Measurements from ENCODE around the gene FMNL2.

The FMNL2 gene

DNA sequence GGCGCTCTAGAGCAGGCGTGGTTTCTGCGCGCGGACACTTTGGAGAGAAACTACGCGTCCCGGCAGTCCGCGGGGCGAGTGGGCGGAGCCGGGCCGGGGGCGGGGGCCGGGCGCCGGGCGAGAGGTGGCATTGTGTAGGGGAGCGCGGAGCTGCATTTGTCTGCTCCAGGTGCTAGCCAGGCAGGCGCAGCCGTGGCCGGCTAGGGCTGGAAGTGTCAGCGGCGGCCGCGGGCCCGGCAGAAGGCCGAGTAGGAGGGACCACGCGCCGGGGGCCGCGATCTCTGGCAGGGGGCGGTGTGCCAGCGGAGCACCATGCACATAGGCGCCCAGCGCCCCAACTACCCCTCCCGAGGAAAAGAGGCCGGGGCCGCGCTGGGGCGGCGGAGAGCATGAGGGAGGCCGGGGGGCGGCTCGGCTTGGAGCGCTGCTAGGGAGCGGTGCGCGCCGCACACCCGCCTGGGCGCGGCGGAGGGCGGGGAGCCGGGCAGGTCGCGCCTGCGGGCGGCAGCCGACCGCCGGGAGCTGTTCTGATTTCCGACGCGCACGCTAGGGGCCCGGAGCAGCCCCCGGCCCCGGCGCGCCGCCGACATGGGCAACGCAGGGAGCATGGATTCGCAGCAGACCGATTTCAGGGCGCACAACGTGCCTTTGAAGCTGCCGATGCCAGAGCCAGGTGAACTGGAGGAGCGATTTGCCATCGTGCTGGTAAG is at the start of gene FMNL2:
FMNL2 (plus strand) TSS at position 159 of the 710 bp plus-strand sequence.
- Histone ChIP-seq H3K4me1 (ENCODE audit: control insufficient read depth, low read depth, low read length) (peaks cover 21% of the 10 kb centered on the region), H3K4me3 (ENCODE audit: low read length) (peak within 1 kb of the TSS; percentile 74), H3K36me3 (ENCODE audit: control insufficient read depth, low read depth, low read length) (no peaks in the 10 kb centered on the region), H3K27me3 (ENCODE audit: control insufficient read depth, insufficient read depth, low read length) (peaks cover 9% of the 10 kb centered on the region), H3K9ac (ENCODE audit: low read length) (peak within 1 kb of the TSS; percentile 78), H3K27ac (ENCODE audit: low read length) (no peak within 1 kb of the TSS), H3K9me3 (ENCODE audit: control insufficient read depth, low read depth, low read length) (no peaks in the 10 kb centered on the region)

DNA sequence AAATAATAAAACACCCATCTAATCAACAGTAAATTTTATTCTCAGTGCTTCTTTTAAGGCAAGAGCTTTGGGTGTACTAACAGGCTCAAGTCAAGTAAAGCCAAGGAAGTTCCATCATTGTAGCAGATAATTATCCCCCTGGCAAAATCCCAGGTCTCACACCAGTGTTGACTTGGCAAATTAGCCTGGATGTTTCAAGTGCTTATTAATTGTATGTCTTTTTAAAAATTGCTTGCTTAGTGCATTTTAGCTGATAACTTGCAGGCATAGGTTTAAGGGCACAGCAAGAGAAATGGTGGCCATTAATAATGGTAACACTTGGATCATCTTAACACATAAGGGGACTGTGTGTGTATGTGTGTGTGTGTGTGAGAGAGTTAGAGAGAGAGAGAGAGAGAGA is 42.0 kb upstream of the FMNL2 start:
- Histone ChIP-seq H3K9ac (ENCODE audit: low read length) (no peak overlapping the region), H3K27me3 (ENCODE audit: control insufficient read depth, insufficient read depth, low read length) (no peaks in the 10 kb centered on the region), H3K9me3 (ENCODE audit: control insufficient read depth, low read depth, low read length) (no peaks in the 10 kb centered on the region), H3K36me3 (ENCODE audit: control insufficient read depth, low read depth, low read length) (no peaks in the 10 kb centered on the region), H3K4me1 (ENCODE audit: control insufficient read depth, low read depth, low read length) (no peaks in the 10 kb centered on the region), H3K4me3 (ENCODE audit: low read length) (no peak overlapping the region), H3K27ac (ENCODE audit: low read length) (no peak overlapping the region)

DNA sequence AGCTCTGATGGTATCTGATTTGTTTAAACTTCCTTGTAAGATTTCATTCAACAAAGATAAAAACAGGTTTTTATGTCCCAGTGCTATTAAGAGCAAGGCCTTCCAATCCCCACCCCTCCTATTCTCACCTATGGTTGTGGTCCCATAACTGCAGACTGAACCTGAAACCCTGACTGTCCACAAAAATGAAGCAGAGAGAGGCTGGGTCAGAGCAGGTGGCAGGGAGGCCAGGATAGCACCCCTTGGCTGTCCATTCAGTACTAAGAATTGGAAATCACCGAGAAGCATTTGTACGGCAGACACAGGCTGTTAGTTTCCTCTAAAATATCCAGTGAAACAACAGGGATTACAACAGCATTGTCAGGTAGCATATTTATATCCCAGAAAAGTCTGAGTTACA is 37.3 kb upstream of the FMNL2 start:
- Histone ChIP-seq H3K27me3 (ENCODE audit: control insufficient read depth, insufficient read depth, low read length) (no peaks in the 10 kb centered on the region), H3K9me3 (ENCODE audit: control insufficient read depth, low read depth, low read length) (no peaks in the 10 kb centered on the region), H3K27ac (ENCODE audit: low read length) (no peak overlapping the region), H3K36me3 (ENCODE audit: control insufficient read depth, low read depth, low read length) (no peaks in the 10 kb centered on the region), H3K4me1 (ENCODE audit: control insufficient read depth, low read depth, low read length) (no peaks in the 10 kb centered on the region), H3K4me3 (ENCODE audit: low read length) (no peak overlapping the region), H3K9ac (ENCODE audit: low read length) (no peak overlapping the region)

DNA sequence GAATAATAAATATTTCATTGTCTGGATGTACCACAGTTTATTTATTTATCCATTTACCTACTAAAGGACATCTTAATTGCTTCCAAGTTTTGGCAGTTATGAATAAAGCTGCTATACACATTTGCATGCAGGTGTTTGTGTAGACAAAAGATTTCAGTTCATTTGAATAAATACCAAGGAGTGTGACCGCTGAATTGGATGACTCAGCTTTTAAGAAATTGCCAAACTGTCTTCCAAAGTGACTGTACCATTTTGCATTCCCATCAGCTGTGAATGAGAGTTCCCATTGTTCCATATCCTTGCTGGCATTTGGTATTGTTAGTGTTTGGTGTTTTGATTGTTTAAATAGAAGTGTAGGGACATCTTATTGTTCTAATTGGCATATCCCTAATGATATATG is 36.2 kb upstream of the FMNL2 start:
- Histone ChIP-seq H3K27me3 (ENCODE audit: control insufficient read depth, insufficient read depth, low read length) (no peaks in the 10 kb centered on the region), H3K4me3 (ENCODE audit: low read length) (no peak overlapping the region), H3K9me3 (ENCODE audit: control insufficient read depth, low read depth, low read length) (no peaks in the 10 kb centered on the region), H3K4me1 (ENCODE audit: control insufficient read depth, low read depth, low read length) (no peaks in the 10 kb centered on the region), H3K9ac (ENCODE audit: low read length) (no peak overlapping the region), H3K27ac (ENCODE audit: low read length) (no peak overlapping the region), H3K36me3 (ENCODE audit: control insufficient read depth, low read depth, low read length) (no peaks in the 10 kb centered on the region)

DNA sequence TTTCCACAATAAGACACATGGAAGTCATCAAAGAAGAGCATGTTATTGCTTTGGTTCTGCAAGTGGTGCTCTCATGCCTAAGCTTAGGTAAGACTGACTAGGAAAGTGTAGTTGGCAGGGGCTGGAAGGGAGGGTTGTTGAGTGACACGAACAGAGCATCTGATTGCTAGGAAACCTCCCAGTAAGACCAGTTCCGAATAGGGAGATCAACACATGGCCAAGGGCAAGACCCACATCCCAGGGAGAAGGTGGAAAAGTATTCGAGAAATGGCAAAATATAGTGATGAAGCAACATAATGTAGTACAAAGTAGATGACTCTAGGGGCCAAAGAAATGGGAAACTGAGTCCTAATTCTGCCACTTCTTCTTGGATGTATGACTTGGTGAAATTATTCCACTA is 33.8 kb upstream of the FMNL2 start:
- Histone ChIP-seq H3K27me3 (ENCODE audit: control insufficient read depth, insufficient read depth, low read length) (no peaks in the 10 kb centered on the region), H3K4me1 (ENCODE audit: control insufficient read depth, low read depth, low read length) (no peaks in the 10 kb centered on the region), H3K27ac (ENCODE audit: low read length) (no peak overlapping the region), H3K36me3 (ENCODE audit: control insufficient read depth, low read depth, low read length) (no peaks in the 10 kb centered on the region), H3K9ac (ENCODE audit: low read length) (no peak overlapping the region), H3K9me3 (ENCODE audit: control insufficient read depth, low read depth, low read length) (no peaks in the 10 kb centered on the region), H3K4me3 (ENCODE audit: low read length) (no peak overlapping the region)

DNA sequence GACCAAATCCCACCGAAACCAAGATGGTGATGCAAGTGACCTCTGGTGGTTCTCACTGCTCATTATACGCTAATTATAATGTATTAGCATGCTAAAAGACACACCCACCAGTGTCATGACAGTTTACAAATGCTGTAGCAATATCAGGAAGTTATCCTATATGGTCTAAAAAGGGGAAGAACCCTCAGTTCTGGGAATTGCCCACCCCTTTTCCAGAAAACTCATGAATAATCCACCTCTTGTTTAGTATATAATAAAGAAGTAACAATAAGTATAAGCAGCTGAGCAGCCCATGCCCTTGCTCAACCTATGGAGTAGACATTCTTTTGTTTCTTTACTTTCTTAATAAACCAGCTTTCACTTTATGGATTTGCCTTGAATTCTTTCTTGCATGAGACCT is 31.0 kb upstream of the FMNL2 start:
- H3K9me3 ChIP-seq (ENCODE audit: control insufficient read depth, low read depth, low read length) = no peaks in the 10 kb centered on the region
- no peak overlapping the region for H3K27ac ChIP-seq (ENCODE audit: low read length)
- no peaks in the 10 kb centered on the region for H3K4me1 ChIP-seq (ENCODE audit: control insufficient read depth, low read depth, low read length)
- H3K4me3 ChIP-seq (ENCODE audit: low read length) = no peak overlapping the region
- no peak overlapping the region for H3K9ac ChIP-seq (ENCODE audit: low read length)
- H3K36me3 ChIP-seq (ENCODE audit: control insufficient read depth, low read depth, low read length) = no peaks in the 10 kb centered on the region
- no peaks in the 10 kb centered on the region for H3K27me3 ChIP-seq (ENCODE audit: control insufficient read depth, insufficient read depth, low read length)

DNA sequence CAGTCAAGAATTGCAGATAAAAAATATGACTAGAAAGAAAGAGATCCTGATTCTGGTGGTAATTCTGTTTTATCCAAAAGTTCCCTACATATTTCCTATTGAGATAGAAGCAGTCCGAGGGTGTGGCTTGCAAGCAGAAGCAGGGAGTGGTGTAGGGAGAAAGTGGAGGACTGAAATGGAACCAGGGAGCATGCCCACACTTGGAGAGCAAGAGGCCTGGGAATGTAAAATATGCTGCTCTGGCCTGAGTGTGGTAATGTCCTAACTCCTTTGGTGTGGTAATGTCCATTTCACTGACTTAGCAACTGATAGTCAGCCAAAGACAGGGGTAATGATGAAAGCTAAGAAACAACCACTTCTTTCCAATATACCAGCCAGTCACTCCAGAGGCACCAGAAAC is 30.1 kb upstream of the FMNL2 start:
- H3K27ac ChIP-seq (ENCODE audit: low read length) = no peak overlapping the region
- no peak overlapping the region for H3K9ac ChIP-seq (ENCODE audit: low read length)
- H3K4me1 ChIP-seq (ENCODE audit: control insufficient read depth, low read depth, low read length) = no peaks in the 10 kb centered on the region
- H3K9me3 ChIP-seq (ENCODE audit: control insufficient read depth, low read depth, low read length) = no peaks in the 10 kb centered on the region
- no peak overlapping the region for H3K4me3 ChIP-seq (ENCODE audit: low read length)
- no peaks in the 10 kb centered on the region for H3K36me3 ChIP-seq (ENCODE audit: control insufficient read depth, low read depth, low read length)
- no peaks in the 10 kb centered on the region for H3K27me3 ChIP-seq (ENCODE audit: control insufficient read depth, insufficient read depth, low read length)

DNA sequence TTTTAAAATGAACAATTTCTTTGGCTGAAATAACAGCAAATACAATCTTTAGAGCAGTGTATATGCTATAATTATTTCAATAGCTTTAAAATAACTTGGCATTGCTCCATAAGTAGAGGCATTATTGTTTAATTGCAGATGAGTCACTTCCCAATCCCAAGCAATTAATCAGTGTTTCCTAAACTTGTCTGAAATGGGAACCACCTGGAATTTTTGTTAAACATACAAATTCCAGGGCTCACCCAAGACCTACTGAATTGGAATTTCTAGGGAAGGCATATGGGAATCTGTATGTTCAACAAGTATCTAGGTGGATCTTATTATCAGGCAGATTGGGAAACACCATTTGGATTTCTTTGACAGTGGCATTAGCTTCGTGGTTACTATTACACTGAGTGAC is 27.1 kb upstream of the FMNL2 start:
- Histone ChIP-seq H3K9me3 (ENCODE audit: control insufficient read depth, low read depth, low read length) (no peaks in the 10 kb centered on the region), H3K27me3 (ENCODE audit: control insufficient read depth, insufficient read depth, low read length) (no peaks in the 10 kb centered on the region), H3K4me3 (ENCODE audit: low read length) (no peak overlapping the region), H3K27ac (ENCODE audit: low read length) (no peak overlapping the region), H3K36me3 (ENCODE audit: control insufficient read depth, low read depth, low read length) (no peaks in the 10 kb centered on the region), H3K9ac (ENCODE audit: low read length) (no peak overlapping the region), H3K4me1 (ENCODE audit: control insufficient read depth, low read depth, low read length) (no peaks in the 10 kb centered on the region)

DNA sequence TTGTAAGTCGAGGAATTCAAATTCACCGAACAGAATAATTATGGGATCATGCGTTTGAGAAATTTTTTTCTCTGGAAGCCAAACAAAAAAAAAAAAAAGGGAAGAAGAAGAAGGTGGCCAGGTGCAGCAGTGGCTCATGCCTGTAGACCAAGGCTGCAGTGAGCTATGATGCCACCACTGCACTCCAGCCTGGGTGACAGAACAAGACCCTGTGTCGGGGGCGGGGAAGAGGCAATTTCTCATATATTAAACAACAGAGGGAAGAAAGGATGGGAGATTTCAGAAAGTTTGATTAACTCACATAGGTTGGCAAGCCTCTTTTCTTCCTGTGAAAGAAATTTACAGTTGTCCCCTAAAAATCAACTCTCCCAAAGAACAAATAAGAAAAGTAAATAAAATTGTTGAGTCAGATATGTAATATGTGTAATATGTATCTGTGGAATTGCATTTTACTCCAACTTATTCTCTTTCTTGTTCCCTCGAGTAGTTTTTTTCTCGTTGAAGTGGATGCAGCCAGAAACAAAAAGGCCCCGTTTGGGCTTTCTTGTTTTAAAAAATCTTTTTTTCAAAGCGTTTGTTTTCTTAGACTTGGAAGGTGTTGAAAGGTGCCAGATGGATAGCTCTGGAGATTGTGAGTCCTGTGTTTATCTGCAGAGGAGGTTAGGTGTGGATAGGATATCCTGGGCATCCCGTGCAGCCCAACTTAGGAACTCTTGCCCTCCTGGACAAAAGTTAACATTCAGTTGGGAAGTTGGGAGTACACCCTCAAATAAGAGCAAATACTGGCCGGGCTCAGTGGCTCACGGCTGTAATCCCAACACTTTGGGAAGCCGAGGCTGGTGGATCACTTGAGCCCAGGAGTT is 25.4 kb upstream of the FMNL2 start:
- Histone ChIP-seq H3K27ac (ENCODE audit: low read length) (no peak overlapping the region), H3K36me3 (ENCODE audit: control insufficient read depth, low read depth, low read length) (no peaks in the 10 kb centered on the region), H3K4me3 (ENCODE audit: low read length) (no peak overlapping the region), H3K27me3 (ENCODE audit: control insufficient read depth, insufficient read depth, low read length) (no peaks in the 10 kb centered on the region), H3K4me1 (ENCODE audit: control insufficient read depth, low read depth, low read length) (no peaks in the 10 kb centered on the region), H3K9me3 (ENCODE audit: control insufficient read depth, low read depth, low read length) (no peaks in the 10 kb centered on the region), H3K9ac (ENCODE audit: low read length) (no peak overlapping the region)

DNA sequence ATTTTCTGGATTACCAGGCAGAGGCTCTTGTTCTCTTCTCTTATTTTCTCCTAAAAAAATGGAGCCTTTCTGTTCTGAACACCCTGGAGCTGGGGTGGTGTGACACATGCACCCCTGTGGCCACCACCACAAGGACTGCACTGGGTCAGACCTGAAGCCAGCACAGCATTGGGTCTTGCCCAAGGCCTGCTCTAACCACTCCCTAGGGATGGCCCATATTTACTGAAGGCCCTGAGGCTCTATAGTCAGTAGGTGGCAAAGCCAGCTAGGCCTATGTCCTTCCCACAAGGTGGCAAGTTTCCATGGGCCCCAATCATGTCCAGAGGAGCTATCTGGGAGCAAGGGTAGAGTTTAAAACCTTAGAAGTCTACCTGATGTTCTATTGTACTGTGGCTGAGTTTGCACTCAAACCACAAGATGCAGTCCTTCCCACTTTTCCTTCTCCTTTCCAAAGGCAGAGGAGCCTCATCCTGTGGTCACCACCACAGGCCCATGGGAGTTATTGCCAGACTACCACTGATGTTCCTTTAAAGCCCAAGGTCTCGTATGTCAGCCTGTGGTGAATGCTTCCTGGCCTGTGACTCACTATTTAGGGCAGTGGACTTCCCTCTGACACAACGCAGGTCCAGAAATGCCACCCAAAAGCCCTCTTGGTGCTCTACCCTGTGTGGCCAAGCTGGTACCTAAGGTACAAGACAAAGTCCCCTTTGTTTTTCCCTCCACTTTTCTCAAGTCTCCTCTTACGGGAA is 15.0 kb upstream of the FMNL2 start:
- Histone ChIP-seq H3K4me1 (ENCODE audit: control insufficient read depth, low read depth, low read length) (no peaks in the 10 kb centered on the region), H3K27ac (ENCODE audit: low read length) (no peak overlapping the region), H3K36me3 (ENCODE audit: control insufficient read depth, low read depth, low read length) (no peaks in the 10 kb centered on the region), H3K9ac (ENCODE audit: low read length) (no peak overlapping the region), H3K27me3 (ENCODE audit: control insufficient read depth, insufficient read depth, low read length) (no peaks in the 10 kb centered on the region), H3K9me3 (ENCODE audit: control insufficient read depth, low read depth, low read length) (no peaks in the 10 kb centered on the region), H3K4me3 (ENCODE audit: low read length) (no peak overlapping the region)

DNA sequence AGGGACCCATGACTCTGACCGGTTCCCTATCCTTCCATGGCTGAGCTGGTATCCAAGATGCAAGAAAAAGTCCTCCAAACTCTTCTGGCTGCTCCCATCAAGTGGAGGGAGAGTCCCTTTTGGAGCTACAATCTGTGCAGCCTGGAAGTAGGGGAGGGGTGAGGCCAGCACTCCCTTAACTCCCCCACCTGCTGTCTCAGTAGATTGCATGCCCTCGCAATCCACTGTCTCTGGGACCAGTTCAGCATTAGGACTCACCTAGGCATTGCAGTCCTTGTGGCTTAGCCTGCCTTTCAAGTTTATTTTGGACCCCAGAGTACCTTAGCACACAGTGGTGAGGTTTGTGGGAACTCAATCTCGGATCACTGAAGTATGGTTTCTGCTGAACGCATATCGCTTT is 14.2 kb upstream of the FMNL2 start:
- no peak overlapping the region for H3K4me3 ChIP-seq (ENCODE audit: low read length)
- H3K9ac ChIP-seq (ENCODE audit: low read length) = no peak overlapping the region
- no peak overlapping the region for H3K27ac ChIP-seq (ENCODE audit: low read length)
- no peaks in the 10 kb centered on the region for H3K4me1 ChIP-seq (ENCODE audit: control insufficient read depth, low read depth, low read length)
- H3K27me3 ChIP-seq (ENCODE audit: control insufficient read depth, insufficient read depth, low read length) = no peaks in the 10 kb centered on the region
- no peaks in the 10 kb centered on the region for H3K9me3 ChIP-seq (ENCODE audit: control insufficient read depth, low read depth, low read length)
- no peaks in the 10 kb centered on the region for H3K36me3 ChIP-seq (ENCODE audit: control insufficient read depth, low read depth, low read length)

Measured in iPS-18a (cell line).